WI38 (cell line): ENCODE measurements around the gene HMGB3.

Source experiments
- H3K4me3 ChIP-seq: 2 replicates; pipeline ENCODE4 v1.5.1; 2011; ENCODE audit warnings: low read depth, mild to moderate bottlenecking, control low read depth, low read length
- TF ChIP-seq, protein P1 (sequence below): IDR thresholded peaks from 2 replicates; pipeline ENCODE4 v1.5.1; 2012; ENCODE audit warnings: low read depth, mild to moderate bottlenecking, control low read depth, low read length

Gene HMGB3

DNA sequence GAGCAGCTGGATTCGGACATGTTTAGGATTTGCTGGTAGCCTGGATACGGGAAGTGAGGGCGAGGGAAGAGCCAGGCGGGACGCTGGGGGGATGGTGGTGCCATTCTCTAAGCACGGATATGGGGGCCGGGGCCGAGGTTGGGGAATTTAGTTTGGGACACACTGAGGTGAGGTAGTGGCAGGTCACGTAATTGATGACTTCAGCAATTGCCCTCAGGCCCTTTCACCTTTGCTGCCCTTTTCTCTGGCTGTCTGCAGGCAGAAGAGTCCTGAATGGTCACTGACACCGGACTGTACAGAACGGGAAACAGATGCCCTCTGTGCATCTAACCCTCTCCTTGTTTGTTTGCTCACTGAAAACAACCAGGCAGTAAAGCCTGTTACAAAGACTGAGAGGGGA lies 16.9 kb upstream of the HMGB3 start:
- no peak overlapping the region for H3K4me3 ChIP-seq
- TF ChIP-seq, protein P1, sequence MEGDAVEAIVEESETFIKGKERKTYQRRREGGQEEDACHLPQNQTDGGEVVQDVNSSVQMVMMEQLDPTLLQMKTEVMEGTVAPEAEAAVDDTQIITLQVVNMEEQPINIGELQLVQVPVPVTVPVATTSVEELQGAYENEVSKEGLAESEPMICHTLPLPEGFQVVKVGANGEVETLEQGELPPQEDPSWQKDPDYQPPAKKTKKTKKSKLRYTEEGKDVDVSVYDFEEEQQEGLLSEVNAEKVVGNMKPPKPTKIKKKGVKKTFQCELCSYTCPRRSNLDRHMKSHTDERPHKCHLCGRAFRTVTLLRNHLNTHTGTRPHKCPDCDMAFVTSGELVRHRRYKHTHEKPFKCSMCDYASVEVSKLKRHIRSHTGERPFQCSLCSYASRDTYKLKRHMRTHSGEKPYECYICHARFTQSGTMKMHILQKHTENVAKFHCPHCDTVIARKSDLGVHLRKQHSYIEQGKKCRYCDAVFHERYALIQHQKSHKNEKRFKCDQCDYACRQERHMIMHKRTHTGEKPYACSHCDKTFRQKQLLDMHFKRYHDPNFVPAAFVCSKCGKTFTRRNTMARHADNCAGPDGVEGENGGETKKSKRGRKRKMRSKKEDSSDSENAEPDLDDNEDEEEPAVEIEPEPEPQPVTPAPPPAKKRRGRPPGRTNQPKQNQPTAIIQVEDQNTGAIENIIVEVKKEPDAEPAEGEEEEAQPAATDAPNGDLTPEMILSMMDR, result no peak

DNA sequence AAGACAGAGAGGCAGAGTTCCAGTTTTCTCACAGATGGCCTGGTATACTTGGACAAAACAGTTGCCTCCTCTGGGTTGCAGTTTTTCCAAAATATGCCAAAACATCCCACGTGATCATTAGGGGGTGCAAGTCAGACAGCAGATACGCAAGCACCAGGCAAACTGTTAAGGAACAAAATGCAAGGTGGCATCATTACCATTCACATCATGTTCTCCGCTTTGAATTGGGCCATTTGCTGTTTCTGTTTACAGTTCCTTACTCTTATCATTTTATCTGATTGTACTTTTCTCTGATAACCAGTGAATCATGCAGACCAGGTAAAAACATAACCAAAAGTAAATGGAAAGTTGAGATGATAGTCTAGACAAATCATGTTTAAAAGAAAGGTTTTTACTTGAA lies 16.4 kb upstream of the HMGB3 start:
- TF ChIP-seq, protein P1, result no peak
- no peak overlapping the region for H3K4me3 ChIP-seq

DNA sequence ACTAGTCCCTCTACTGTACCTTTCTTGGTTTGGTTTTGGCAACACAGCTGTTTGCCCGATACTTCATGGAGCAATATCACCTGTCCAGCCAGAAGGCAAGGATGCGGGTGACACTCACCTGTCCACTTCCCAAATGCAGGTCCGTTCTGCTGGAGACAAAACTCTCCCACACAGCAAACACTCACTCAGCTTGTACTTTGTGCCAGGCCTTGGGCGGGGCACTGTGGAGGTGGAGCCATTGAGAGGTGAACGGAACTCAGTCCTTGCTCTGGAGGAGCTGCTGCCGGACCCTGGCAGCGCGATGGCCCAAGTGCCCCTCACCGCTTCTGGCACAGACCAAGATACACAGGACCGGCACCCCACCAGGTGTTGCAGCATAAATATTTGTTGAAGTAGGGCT lies 15.3 kb upstream of the HMGB3 start:
- TF ChIP-seq, protein P1, result no peak
- H3K4me3 ChIP-seq, result no peak overlapping the region

DNA sequence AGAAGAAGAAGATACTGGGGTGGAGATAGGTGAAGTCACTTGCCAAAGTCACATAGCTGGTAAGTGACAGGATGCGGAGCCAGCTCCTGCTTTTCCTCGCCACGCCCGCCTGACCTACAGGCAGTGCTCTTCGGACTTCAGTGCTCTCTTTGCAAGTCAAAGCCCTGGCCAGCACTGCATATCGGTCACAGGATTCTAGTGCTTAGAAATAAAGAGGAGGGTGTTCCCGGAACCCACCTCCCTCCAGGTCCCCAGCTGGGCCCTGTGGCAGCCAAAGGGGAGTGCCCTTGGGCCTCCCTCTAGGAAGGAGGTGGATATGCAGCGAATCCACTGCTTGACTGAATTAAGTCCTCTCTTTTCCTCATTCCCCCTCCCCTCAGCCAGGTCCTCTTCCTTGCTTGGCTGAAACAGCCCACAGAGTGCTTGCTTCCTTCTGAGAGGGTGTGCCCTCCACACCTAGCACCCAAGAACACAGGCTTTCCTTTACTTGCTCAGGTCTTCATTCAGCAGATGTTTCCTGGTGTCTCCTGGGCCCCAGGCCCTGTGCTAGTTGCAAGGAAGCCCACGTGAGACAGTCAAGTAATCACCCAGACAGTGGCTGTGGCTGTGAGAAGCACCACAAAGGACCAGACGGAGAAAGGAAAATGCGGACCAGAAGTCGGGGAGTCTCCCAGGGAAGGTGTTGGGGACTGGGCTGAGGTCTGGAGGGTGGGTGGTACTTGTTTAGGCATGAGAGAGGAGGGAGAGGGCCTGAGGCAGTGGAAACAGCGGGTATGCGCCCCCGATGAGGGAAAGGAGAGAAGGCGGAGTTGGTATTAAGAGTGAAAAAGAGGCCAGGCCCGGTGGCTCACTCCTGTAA lies 14.0 kb upstream of the HMGB3 start:
- TF ChIP-seq, protein P1, result no peak
- H3K4me3 ChIP-seq, result no peak overlapping the region

DNA sequence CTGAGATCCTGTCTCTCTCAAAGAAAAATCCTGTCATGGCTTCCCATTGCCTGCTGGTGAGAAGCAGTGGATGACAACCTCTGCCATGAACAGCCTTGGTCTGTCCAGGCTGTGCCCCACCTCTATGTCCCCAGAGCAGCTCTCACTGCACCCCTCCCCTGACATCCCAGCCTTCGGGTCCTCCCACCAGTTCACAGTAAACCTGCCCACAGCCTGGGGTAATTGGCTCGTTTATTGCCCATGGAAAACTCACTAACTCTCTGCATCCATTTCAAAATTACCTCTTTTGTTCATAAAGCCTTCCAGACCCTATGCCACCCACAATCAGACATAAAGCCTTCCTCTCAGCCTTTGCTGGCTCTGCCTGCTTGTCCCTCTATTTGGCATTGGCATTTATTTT lies 10.7 kb upstream of the HMGB3 start:
- TF ChIP-seq, protein P1, result no peak
- H3K4me3 ChIP-seq, result no peak overlapping the region

DNA sequence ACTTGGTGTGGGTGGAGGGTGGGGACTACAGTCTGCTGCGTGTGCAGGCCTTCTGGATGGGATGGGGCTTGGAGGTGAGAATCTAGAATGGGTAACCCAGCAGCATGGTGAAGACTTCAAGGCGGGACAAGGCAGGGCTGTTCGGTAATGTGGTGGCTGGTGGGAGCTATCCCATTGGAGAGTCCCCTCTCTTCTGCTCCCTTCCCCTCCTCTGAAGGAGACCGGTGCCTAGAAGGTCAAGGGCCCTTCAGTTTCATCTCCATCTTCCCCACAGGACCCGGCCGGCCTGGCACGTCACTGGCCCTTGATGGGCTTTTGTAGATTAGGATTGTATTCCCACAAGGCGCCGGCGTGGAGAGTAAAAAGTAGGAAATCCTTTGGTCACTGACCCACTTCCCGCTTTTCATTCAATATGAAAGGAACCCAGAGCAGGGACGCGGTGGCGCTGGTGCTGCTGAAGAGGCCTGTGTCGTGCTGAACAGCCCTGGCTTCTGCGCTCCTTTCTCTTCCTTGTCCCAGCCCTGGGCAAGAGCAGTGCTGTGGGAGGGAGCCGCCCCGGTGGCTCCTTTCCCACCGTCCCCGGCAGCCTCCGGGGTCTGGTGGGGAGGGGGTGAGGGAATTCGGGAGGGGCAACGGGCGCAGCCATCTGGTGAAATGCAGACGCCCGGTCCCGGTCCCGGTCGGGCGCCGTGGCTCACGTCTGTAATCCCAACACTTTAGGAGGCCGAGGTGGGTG lies 7.3 kb upstream of the HMGB3 start:
- TF ChIP-seq, protein P1, result no peak
- no peak overlapping the region for H3K4me3 ChIP-seq

DNA sequence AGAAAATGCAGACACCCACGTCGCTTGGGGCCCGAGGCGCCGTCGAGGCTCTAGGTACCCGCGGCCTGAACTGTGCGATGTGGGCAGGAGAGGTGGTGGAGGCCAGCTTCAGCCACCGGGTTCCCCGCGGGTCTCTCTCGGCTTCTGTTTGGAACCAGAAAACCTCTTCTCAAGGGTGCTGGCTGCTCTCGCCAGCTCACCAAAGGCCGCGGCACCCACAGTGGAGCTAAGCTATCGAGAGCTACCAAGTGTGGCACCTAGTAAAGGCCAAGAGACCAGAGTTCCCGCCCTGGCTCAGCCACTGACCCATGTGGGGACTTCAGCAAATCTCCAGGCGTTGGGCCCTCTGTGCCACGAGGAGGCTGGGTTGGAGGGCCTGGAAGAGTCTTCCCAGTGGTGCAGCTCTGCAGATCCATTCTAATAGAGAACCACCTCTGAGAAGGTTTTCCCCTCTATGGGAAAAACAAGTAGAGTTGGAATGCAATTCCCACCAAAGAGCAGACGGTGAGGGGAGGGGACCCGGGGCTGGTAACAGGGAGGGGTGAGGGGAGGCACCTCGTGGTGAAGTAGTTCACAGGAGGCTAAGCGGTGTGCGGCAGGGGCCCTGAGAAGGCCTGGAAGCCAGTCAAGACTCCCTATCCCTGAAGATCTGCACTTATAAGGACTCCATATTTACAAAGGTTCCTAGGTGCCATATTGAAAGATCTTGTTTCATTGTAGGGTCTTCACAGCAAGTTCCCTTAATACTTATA lies 5.5 kb upstream of the HMGB3 start:
- no peak overlapping the region for H3K4me3 ChIP-seq
- TF ChIP-seq, protein P1, result no peak
